ENCODE data around the gene NELL1.

The NELL1 gene

DNA sequence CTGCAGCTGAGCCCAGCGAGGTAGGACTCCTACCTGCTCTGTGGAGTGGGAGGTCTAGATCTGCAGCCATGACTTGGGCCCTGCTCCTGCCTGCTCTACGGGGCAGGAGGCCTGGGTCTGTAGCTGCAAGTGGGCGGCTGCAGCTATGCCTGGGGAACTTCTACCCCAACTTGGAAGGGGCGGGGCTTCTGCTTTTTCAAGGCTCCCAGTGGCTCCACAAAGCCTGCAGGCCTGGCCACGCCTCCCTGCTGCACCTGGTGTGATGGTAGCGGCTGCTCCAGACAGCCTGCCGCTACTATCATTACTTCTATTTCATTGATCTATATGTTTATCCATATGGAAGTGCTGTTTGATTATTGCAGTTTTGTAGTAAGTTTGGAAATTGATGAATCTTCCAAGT is 121.2 kb downstream of the NELL1 start:
- TF ChIP-seq, protein P1, sequence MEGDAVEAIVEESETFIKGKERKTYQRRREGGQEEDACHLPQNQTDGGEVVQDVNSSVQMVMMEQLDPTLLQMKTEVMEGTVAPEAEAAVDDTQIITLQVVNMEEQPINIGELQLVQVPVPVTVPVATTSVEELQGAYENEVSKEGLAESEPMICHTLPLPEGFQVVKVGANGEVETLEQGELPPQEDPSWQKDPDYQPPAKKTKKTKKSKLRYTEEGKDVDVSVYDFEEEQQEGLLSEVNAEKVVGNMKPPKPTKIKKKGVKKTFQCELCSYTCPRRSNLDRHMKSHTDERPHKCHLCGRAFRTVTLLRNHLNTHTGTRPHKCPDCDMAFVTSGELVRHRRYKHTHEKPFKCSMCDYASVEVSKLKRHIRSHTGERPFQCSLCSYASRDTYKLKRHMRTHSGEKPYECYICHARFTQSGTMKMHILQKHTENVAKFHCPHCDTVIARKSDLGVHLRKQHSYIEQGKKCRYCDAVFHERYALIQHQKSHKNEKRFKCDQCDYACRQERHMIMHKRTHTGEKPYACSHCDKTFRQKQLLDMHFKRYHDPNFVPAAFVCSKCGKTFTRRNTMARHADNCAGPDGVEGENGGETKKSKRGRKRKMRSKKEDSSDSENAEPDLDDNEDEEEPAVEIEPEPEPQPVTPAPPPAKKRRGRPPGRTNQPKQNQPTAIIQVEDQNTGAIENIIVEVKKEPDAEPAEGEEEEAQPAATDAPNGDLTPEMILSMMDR (IDR thresholded peaks at IDR 0.05; ENCODE audit: control insufficient read depth, insufficient read depth, low read depth, low read length, missing control alignments), result no peak
- no peak overlapping the region for H3K4me3 ChIP-seq (ENCODE audit: control insufficient read depth, low read depth, low read length)
- no peak for DNase-seq (ENCODE audit: low read depth)

DNA sequence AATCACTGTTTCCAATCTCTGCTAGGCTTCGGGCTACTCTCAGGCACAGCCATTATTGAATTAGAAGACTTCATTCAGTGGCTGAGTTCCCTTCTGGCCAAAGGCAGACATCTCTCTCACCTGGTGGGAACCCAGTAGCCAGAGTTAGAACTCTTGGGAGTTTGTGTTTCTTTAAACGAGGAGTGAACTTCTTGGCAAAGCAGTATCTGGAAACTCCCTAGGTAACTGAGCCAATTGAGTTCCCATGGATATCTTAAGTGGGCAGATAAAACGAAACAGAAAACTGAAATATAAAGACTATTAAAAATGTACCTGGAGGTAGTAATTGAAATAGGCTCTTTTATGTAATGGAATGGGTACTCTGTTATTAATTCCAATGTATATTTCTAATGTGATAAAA is 125.6 kb downstream of the NELL1 start:
- no peak overlapping the region for H3K4me3 ChIP-seq (ENCODE audit: control insufficient read depth, low read depth, low read length)
- TF ChIP-seq, protein P1 (IDR thresholded peaks at IDR 0.05; ENCODE audit: control insufficient read depth, insufficient read depth, low read depth, low read length, missing control alignments), result no peak
- no peak for DNase-seq (ENCODE audit: low read depth)

- no peak overlapping the region for H3K4me3 ChIP-seq (ENCODE audit: control insufficient read depth, low read depth, low read length)
- TF ChIP-seq, protein P1 (IDR thresholded peaks at IDR 0.05; ENCODE audit: control insufficient read depth, insufficient read depth, low read depth, low read length, missing control alignments), result no peak
- DNase-seq (ENCODE audit: low read depth), result no peak
Observed at GRCh38 chr11:20808328-20808727, 138.9 kb downstream of the NELL1 start.

DNA sequence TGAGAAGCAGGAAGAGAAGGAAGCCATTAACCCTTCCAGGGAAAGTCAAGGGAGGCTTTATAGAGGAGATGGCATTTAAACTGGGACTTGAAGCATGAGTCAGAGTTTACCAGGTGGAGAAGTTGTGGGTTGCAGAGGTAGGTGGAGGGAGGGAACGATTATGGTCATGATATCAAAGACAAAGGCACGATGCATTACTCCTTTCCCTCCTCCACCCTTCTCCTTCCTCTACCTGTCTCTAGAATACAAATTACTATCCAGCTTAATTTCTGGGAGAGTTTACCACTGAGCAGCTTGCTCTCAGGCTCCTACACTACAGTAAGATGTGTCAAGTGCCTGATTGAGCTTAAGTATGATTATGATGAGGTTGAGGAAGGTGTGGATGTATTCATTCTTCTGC is 151.7 kb downstream of the NELL1 start:
- H3K4me3 ChIP-seq (ENCODE audit: control insufficient read depth, low read depth, low read length), result no peak overlapping the region
- no peak for DNase-seq (ENCODE audit: low read depth)
- TF ChIP-seq, protein P1 (IDR thresholded peaks at IDR 0.05; ENCODE audit: control insufficient read depth, insufficient read depth, low read depth, low read length, missing control alignments), result no peak

DNA sequence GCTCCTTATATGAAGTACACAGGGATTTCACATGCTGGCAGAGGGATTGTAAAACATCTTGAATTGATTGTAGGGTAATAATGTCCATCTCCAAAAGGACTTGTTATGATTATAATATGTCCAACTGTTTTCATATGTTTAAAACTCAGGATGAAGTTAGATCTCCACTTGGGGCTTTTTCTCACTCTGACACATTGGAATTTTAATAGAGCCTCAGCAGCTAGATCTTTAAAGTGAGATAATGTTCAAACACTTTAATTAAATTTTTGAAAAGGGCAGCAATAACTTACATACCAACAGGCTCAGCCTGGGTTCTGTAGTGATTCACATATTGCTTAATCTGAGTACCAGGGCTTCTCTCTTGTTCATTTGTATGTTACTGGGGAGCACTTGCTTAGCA is 152.1 kb downstream of the NELL1 start:
- no peak overlapping the region for H3K4me3 ChIP-seq (ENCODE audit: control insufficient read depth, low read depth, low read length)
- TF ChIP-seq, protein P1 (IDR thresholded peaks at IDR 0.05; ENCODE audit: control insufficient read depth, insufficient read depth, low read depth, low read length, missing control alignments), result no peak
- DNase-seq (ENCODE audit: low read depth), result no peak

DNA sequence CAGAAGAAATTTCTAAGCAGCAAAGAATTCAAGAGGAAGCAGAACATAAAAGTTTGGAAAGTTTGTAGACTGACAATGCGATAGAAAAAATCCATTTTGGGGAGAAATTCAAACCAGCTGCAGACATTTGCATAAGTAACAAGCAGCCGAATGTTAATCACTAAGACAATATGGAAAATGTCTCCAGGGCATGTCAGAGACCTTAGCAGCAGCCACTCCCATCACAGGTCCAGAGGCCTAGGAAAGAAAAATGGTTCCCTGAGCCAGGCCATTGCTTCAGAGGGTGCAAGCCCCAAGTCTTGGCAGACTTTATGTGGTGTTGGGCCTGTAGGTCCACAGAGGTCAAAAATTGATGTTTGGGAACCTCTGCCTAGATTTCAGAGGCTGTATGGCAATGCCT is 155.4 kb downstream of the NELL1 start:
- no peak for DNase-seq (ENCODE audit: low read depth)
- TF ChIP-seq, protein P1 (IDR thresholded peaks at IDR 0.05; ENCODE audit: control insufficient read depth, insufficient read depth, low read depth, low read length, missing control alignments), result no peak
- no peak overlapping the region for H3K4me3 ChIP-seq (ENCODE audit: control insufficient read depth, low read depth, low read length)

- no peak for DNase-seq (ENCODE audit: low read depth)
- TF ChIP-seq, protein P1 (IDR thresholded peaks at IDR 0.05; ENCODE audit: control insufficient read depth, insufficient read depth, low read depth, low read length, missing control alignments), result no peak
Observed at GRCh38 chr11:20835561-20835960, 166.2 kb downstream of the NELL1 start.

More at GRCh38 chr11:20835561-20835960, 166.2 kb downstream of the NELL1 start:
- H3K4me3 ChIP-seq (ENCODE audit: control insufficient read depth, low read depth, low read length), result no peak overlapping the region
